ENCODE results near the gene TMUB2. TPM values are rescaled to one million over a fixed set of nuclear protein-coding genes. Genes with fewer than 3 reads are reported as not detected.

TMUB2 gene
- total and polyA plus RNA-seq, 10 donors: 26.8 to 59.0 (median 43.6) TPM

- no peaks in the 10 kb centered on the region for H3K9me3 ChIP-seq
- peaks cover 0 to 10% (median 0%) of the 10 kb centered on the region in 6 donors for H3K4me1 ChIP-seq
- no peak for DNase-seq
- no peak overlapping the region for H3K27ac ChIP-seq
- H3K4me3 ChIP-seq: no peak overlapping the region
- intact Hi-C loops (cut with DNase I; ENCODE audit: low total_unique reads): no loop called here
- 95 to 99% (median 98%) methylated on average over 4 of the region's 4 CpGs for WGBS, 5 donors
- H3K36me3 ChIP-seq: peaks cover 0 to 59% (median 0%) of the 10 kb centered on the region in 6 donors
- TF ChIP-seq POLR2A (IDR thresholded peaks at IDR 0.05) (no peak), POLR2AphosphoS5 (IDR thresholded peaks at IDR 0.05) (no peak), CTCF (IDR thresholded peaks at IDR 0.05 in 8 of 11, conservative IDR thresholded peaks at IDR 0.05 in 3 of 11) (no peak)
- no peaks in the 10 kb centered on the region for H3K27me3 ChIP-seq (replicated peaks in 1 of 7)
Observed at GRCh38 chr17:44152875-44153274, 33.9 kb upstream of the TMUB2 start.

DNA sequence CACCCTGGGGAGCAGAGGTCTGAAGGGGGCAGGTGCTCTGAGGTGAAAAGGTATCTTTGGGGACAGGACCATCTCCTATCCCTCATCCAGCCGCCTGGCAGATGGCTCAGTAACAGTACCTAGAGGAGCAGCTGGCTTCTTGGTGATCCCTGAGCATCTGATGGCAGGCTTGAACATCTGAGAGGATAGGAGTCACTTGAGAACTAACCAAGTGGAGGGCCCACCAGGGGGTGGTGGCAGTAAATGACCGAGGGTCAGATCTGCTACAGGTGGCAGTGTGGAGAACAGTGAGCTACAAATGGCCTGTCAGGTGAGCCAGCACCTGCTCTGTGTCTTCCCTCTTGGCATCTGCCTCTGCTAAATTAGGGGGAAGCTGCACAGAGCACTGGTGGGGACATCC is 31.3 kb upstream of the TMUB2 start:
- Histone ChIP-seq H3K4me1 (no peaks in the 10 kb centered on the region), H3K4me3 (no peak overlapping the region), H3K36me3 (peaks cover 0 to 73% (median 0%) of the 10 kb centered on the region in 6 donors), H3K27me3 (replicated peaks in 1 of 7) (no peaks in the 10 kb centered on the region), H3K27ac (no peak overlapping the region), H3K9me3 (no peaks in the 10 kb centered on the region)
- no peak for DNase-seq
- TF ChIP-seq POLR2AphosphoS5 (IDR thresholded peaks at IDR 0.05): no peak
- TF ChIP-seq POLR2A (IDR thresholded peaks at IDR 0.05): no peak
- intact Hi-C loops (cut with DNase I; ENCODE audit: low total_unique reads): no loop called here
- WGBS, 5 donors: 91 to 98% (median 93%) methylated on average over 2 of the region's 2 CpGs

GRCh38 chr17:44159519-44160210 is 27.1 kb upstream of the TMUB2 start:
- no peaks in the 10 kb centered on the region for H3K4me1 ChIP-seq
- H3K9me3 ChIP-seq: no peaks in the 10 kb centered on the region
- 77 to 90% (median 86%) methylated on average over 15 of the region's 15 CpGs for WGBS, 5 donors
- intact Hi-C loops (cut with DNase I; ENCODE audit: low total_unique reads): loop anchor here (10.0 kb wide), 1 partner anchor 215 kb away; the partner anchor contains the start of gene PPY
- peaks cover 0 to 61% (median 0%) of the 10 kb centered on the region in 6 donors for H3K36me3 ChIP-seq
- H3K4me3 ChIP-seq: no peak overlapping the region
- H3K27me3 ChIP-seq (replicated peaks in 1 of 7): no peaks in the 10 kb centered on the region
- no peak for DNase-seq
- TF ChIP-seq POLR2AphosphoS5 (IDR thresholded peaks at IDR 0.05): no peak
- no peak for TF ChIP-seq POLR2A (IDR thresholded peaks at IDR 0.05)
- TF ChIP-seq CTCF (IDR thresholded peaks at IDR 0.05 in 8 of 11, conservative IDR thresholded peaks at IDR 0.05 in 3 of 11): no peak
- no peak overlapping the region for H3K27ac ChIP-seq

DNA sequence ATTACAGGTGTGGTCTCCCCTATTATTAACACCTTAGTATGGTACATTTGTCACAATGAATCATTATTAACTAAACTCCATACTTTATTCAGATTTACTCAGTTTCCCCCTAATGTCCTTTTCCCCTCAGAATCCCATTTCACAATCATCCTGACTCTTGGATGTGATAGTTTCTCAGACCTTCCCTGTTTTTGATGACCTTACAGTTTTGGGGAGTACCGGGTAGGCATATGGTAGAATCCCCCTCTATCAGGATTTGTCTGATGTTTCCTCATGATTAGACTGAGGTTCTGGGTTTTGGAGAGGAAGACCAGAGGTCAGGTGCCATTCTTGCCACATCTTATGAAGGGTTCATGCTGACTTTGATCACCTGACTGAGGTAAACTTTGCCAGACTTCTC is 22.3 kb upstream of the TMUB2 start:
- 71 to 90% (median 89%) methylated on average over 1 of the region's 1 CpG for WGBS, 5 donors
- intact Hi-C loops (cut with DNase I; ENCODE audit: low total_unique reads): loop anchor here (10.0 kb wide), 1 partner anchor 220 kb away; the partner anchor contains the start of gene PPY
- peaks cover 0 to 18% (median 0%) of the 10 kb centered on the region in 6 donors for H3K36me3 ChIP-seq

DNA sequence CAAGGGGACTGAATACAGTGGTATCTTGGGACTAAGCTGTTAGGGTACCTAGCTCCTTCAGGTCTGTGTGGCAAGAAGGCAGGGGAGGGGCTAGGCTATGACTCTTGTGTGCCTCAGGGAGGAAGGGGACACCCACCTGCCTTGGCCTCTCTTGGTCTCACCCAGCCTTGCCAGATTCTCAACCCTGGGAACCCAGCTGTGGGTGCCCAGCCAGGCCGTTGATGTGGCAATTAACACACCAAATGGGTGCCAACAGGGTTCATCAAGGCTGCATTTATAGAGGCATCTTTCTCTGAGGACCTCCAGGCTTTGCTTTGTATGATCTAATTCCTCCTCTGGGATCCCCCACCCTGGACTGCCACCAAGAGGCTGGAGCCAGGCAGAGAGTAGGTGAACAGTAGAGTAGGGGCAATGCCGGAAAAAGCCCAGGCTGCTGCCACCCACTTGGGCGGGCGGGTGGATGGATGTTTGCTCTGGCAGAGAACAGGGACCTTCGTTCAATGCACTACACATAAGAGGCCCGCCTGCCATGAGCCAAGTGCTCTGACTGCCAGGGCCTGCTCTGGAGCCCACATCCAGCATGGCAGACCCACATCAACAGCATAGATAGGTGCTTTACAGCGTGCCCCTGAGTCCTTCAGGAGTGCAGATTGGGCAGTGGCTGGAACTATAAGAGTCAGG is 19.5 kb upstream of the TMUB2 start:
- TF ChIP-seq POLR2A (IDR thresholded peaks at IDR 0.05): no peak
- no peak for TF ChIP-seq CTCF (IDR thresholded peaks at IDR 0.05 in 8 of 11, conservative IDR thresholded peaks at IDR 0.05 in 3 of 11)
- no peak for TF ChIP-seq POLR2AphosphoS5 (IDR thresholded peaks at IDR 0.05)
- DNase-seq: no peak
- H3K4me3 ChIP-seq: no peak overlapping the region
- H3K4me1 ChIP-seq: peaks cover 0 to 9% (median 1%) of the 10 kb centered on the region in 6 donors
- H3K36me3 ChIP-seq: peaks cover 0 to 2% (median 0%) of the 10 kb centered on the region in 6 donors
- 89 to 94% (median 91%) methylated on average over 7 of the region's 7 CpGs for WGBS, 5 donors
- no peak overlapping the region for H3K27ac ChIP-seq
- no peaks in the 10 kb centered on the region for H3K27me3 ChIP-seq (replicated peaks in 1 of 7)
- intact Hi-C loops (cut with DNase I; ENCODE audit: low total_unique reads): loop anchor here (10.0 kb wide), 1 partner anchor 223 kb away; the partner anchor contains the start of gene PPY
- H3K9me3 ChIP-seq: no peaks in the 10 kb centered on the region

More for the DNA sequence above, 22.3 kb upstream of the TMUB2 start:
- Histone ChIP-seq H3K4me3 (no peak overlapping the region), H3K27ac (no peak overlapping the region), H3K4me1 (peaks cover 0 to 9% (median 0%) of the 10 kb centered on the region in 6 donors), H3K9me3 (no peaks in the 10 kb centered on the region), H3K27me3 (replicated peaks in 1 of 7) (no peaks in the 10 kb centered on the region)
- TF ChIP-seq POLR2AphosphoS5 (IDR thresholded peaks at IDR 0.05): no peak
- no peak for DNase-seq

Measured in spleen (tissue), 11 donors.